Liver (tissue), 3 donors: ENCODE results near the gene ZNF436.

Source experiments
- CTCF ChIP-seq: fragments of 150-350 bp; IDR thresholded peaks from 2 replicates; pipeline ENCODE4 v1.5.1; 2017; ENCODE audit warnings: improper control_type of control experiment, low read depth, low read length; ENCODE audit not compliant: missing input control
- FOXA1 ChIP-seq: IDR thresholded peaks from 2 replicates; pipeline ENCODE4 v1.6.1; 2016; ENCODE audit warnings: antibody characterized with exemption
- GABPA ChIP-seq, 2 donors: IDR thresholded peaks in 1 of 2; conservative IDR thresholded peaks in 1 of 2; 2 replicates each; pipeline ENCODE4 v1.6.1; 2016; ENCODE audit warnings: antibody characterized with exemption in 2 of 2, mild to moderate bottlenecking in 1 of 2, moderate library complexity in 1 of 2
- HNF4A ChIP-seq, 2 donors: conservative IDR thresholded peaks; 2 replicates each; pipeline ENCODE4 v1.6.1; 2016; ENCODE audit warnings: antibody characterized with exemption in 2 of 2, mild to moderate bottlenecking in 2 of 2
- JUND ChIP-seq, 2 donors: IDR thresholded peaks; 2 replicates each; pipeline ENCODE4 v1.6.1; 2016; ENCODE audit warnings: antibody characterized with exemption in 2 of 2
- RAD21 ChIP-seq, 2 donors: IDR thresholded peaks; 2 replicates each; pipeline ENCODE4 v1.6.1; 2016; ENCODE audit warnings: antibody characterized with exemption in 2 of 2, mild to moderate bottlenecking in 2 of 2
- REST ChIP-seq: IDR thresholded peaks from 2 replicates; pipeline ENCODE4 v1.6.1; 2016; ENCODE audit warnings: antibody characterized with exemption, mild to moderate bottlenecking
- RXRA ChIP-seq, 2 donors: IDR thresholded peaks; 2 replicates each; pipeline ENCODE4 v1.6.1; 2017 to 2018; ENCODE audit warnings: antibody characterized with exemption in 2 of 2, mild to moderate bottlenecking in 1 of 2
- SP1 ChIP-seq: IDR thresholded peaks from 2 replicates; pipeline ENCODE4 v1.6.1; 2018; ENCODE audit warnings: antibody characterized with exemption, mild to moderate bottlenecking
- TAF1 ChIP-seq: conservative IDR thresholded peaks from 2 replicates; pipeline ENCODE4 v1.6.1; 2016; ENCODE audit warnings: antibody characterized with exemption, mild to moderate bottlenecking
- YY1 ChIP-seq: IDR thresholded peaks from 2 replicates; pipeline ENCODE4 v1.6.1; 2016; ENCODE audit warnings: antibody characterized with exemption, mild to moderate bottlenecking
- TF ChIP-seq, protein P1 (sequence below): IDR thresholded peaks from 2 replicates; pipeline ENCODE4 v1.6.1; 2016; ENCODE audit warnings: antibody characterized with exemption
- donor health status: healthy.
- donor health status: healthy.

GRCh38 chr1:23366146-23366545 is 3.5 kb downstream of the ZNF436 start:
- no peak for TF ChIP-seq CTCF
- TF ChIP-seq TAF1, result no peak
- TF ChIP-seq GABPA (IDR thresholded peaks at IDR 0.05 in 1 of 2, conservative IDR thresholded peaks at IDR 0.05 in 1 of 2), result no peak
- no peak for TF ChIP-seq YY1
- no peak for TF ChIP-seq FOXA1
- TF ChIP-seq, protein P1, sequence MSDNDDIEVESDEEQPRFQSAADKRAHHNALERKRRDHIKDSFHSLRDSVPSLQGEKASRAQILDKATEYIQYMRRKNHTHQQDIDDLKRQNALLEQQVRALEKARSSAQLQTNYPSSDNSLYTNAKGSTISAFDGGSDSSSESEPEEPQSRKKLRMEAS, result no peak
- no peak for TF ChIP-seq RXRA (IDR thresholded peaks at IDR 0.05)
- TF ChIP-seq HNF4A (conservative IDR thresholded peaks at IDR 0.05), result no peak
- no peak for TF ChIP-seq JUND (IDR thresholded peaks at IDR 0.05)
- no peak for TF ChIP-seq REST
- TF ChIP-seq SP1, result no peak
- TF ChIP-seq RAD21 (IDR thresholded peaks at IDR 0.05), result no peak
